Smooth muscle cell (in vitro differentiated cells): Measurements from ENCODE around the gene CAMKK1. TPM values are rescaled to one million over a fixed set of nuclear protein-coding genes. Genes with fewer than 3 reads are reported as not detected.
"Not testable (repeated sequence)": the region's sequence is repeated elsewhere in the genome, so short reads cannot be mapped to it uniquely, and the experiment has no call there.

Source experiments
- DNase-seq: peaks from one replicate; lab custom pipeline; 2025; ENCODE audit not compliant: unreplicated experiment; lab: John Stamatoyannopoulos, UW
- H2AFZ ChIP-seq: fragments of 200-600 bp; sonication (generic); 2 replicates; pipeline ENCODE4 v1.6.0; 2016; ENCODE audit warnings: antibody characterized with exemption, low read depth, mild to moderate bottlenecking
- H3F3A ChIP-seq: fragments of 200-600 bp; sonication (generic); 2 replicates; pipeline ENCODE4 v1.6.0; 2017; ENCODE audit warnings: antibody characterized with exemption, low read depth
- H3K27ac ChIP-seq: fragments of 200-600 bp; sonication (generic); 2 replicates; pipeline ENCODE4 v1.5.1; 2016; ENCODE audit warnings: low read depth, mild to moderate bottlenecking
- H3K27me3 ChIP-seq: fragments of 200-600 bp; sonication (generic); 2 replicates; pipeline ENCODE4 v1.6.1; 2016; ENCODE audit warnings: low read depth, mild to moderate bottlenecking
- H3K36me3 ChIP-seq: fragments of 200-600 bp; sonication (generic); 2 replicates; pipeline ENCODE4 v1.5.1; 2016; ENCODE audit warnings: low read depth
- H3K4me1 ChIP-seq: fragments of 200-600 bp; sonication (generic); 2 replicates; pipeline ENCODE4 v1.5.1; 2016; ENCODE audit warnings: low read depth
- H3K4me2 ChIP-seq: fragments of 200-600 bp; sonication (generic); 2 replicates; pipeline ENCODE4 v1.6.0; 2016; ENCODE audit warnings: mild to moderate bottlenecking
- H3K4me3 ChIP-seq: fragments of 200-600 bp; sonication (generic); 2 replicates; pipeline ENCODE4 v1.5.1; 2016; ENCODE audit warnings: mild to moderate bottlenecking
- H3K79me2 ChIP-seq: fragments of 200-600 bp; sonication (generic); 2 replicates; pipeline ENCODE4 v1.6.0; 2016; ENCODE audit warnings: low read depth, mild to moderate bottlenecking
- H3K9ac ChIP-seq: fragments of 200-600 bp; sonication (generic); 2 replicates; pipeline ENCODE4 v1.6.0; 2016; ENCODE audit warnings: low read depth
- H3K9me3 ChIP-seq: fragments of 200-600 bp; sonication (generic); replicated peaks from 2 replicates; pipeline ENCODE4 v1.5.1; 2016; ENCODE audit warnings: low read depth
- H4K20me1 ChIP-seq: fragments of 200-600 bp; sonication (generic); 2 replicates; pipeline ENCODE4 v1.6.0; 2016; ENCODE audit warnings: low read depth
- WGBS: methylation state at CpG from one replicate; pipeline ENCODE4 v1.1.7; 2016; ENCODE audit warnings: low lambda C conversion rate; 5-methylcytosine and 5-hydroxymethylcytosine counted together
- polyA plus RNA-seq: library from polyadenylated mRNA; unstranded; fragments of >200 nt; fragmentation: Nextera tagmentation; extraction: Ambion mirVana; gene quantifications from 2 replicates; pipeline ENCODE4 v1.2.1, GENCODE V29; 2016
- total RNA-seq: library from RNA; depleted of rRNA; stranded (reverse); fragments of >200 nt; gene quantifications from 2 replicates; pipeline ENCODE4 v1.2.3, GENCODE V29; 2014
- TF ChIP-seq, protein P1 (sequence below): fragments of 200-600 bp; sonication (generic); IDR thresholded peaks from 2 replicates; pipeline ENCODE4 v1.5.1; 2017; ENCODE audit warnings: borderline replicate concordance, mild to moderate bottlenecking, antibody characterized with exemption; ENCODE audit not compliant: insufficient read depth, poor library complexity, severe bottlenecking

CAMKK1 gene
- total and polyA plus RNA-seq, 2 experiments from 2014 or later: 8.1 to 8.8 TPM

DNA sequence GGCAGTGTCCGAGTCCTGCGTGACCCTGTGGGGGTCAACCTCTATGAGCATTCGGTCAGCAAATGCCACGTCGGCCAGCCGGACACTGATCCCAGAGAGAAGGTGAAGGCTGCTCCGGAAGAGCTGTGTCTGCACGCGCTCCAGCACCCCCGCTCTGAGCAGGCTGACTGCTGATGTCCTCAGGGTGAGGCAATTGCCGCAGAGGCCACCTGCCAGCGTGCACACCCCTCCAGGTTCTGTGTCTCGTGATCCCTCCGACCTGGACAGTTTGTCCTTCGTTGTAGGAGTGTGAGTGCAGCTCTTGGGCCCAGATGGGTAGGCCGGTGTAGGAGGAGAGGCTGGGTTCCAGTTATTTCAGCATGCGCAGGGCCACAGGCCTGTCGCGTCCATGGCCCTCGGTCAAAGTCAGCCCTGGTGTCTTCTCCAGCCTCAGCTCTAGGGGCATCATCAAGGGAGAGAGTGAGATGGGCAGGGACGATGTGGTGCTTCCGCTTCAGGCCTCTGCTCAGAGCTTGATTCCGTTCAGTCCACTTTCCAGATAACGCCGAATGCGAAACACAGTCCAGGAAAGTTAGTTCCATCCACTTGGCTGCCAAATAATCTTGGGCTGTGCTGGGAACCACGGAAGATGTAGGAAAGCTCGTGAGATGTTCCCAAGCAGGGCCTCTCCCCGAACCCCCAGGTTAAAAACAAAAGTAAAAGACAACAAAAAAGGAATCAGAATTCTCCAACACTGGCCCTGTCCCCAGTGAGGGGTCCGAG lies 31.7 kb downstream of the CAMKK1 start:
- Histone ChIP-seq H3K4me2 (no peak overlapping the region), H3K9me3 (no peaks in the 10 kb centered on the region), H2AFZ (no peak overlapping the region), H3K27me3 (no peaks in the 10 kb centered on the region), H3K4me3 (no peak overlapping the region), H3K9ac (no peak overlapping the region), H3F3A (no peaks in the 10 kb centered on the region), H3K36me3 (no peaks in the 10 kb centered on the region), H3K79me2 (no peaks in the 10 kb centered on the region), H3K27ac (no peak overlapping the region), H3K4me1 (no peaks in the 10 kb centered on the region), H4K20me1 (no peaks in the 10 kb centered on the region)
- 98% methylated on average over 30 of the region's 30 CpGs for WGBS
- DNase-seq: no peak
- TF ChIP-seq, protein P1, sequence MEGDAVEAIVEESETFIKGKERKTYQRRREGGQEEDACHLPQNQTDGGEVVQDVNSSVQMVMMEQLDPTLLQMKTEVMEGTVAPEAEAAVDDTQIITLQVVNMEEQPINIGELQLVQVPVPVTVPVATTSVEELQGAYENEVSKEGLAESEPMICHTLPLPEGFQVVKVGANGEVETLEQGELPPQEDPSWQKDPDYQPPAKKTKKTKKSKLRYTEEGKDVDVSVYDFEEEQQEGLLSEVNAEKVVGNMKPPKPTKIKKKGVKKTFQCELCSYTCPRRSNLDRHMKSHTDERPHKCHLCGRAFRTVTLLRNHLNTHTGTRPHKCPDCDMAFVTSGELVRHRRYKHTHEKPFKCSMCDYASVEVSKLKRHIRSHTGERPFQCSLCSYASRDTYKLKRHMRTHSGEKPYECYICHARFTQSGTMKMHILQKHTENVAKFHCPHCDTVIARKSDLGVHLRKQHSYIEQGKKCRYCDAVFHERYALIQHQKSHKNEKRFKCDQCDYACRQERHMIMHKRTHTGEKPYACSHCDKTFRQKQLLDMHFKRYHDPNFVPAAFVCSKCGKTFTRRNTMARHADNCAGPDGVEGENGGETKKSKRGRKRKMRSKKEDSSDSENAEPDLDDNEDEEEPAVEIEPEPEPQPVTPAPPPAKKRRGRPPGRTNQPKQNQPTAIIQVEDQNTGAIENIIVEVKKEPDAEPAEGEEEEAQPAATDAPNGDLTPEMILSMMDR: no peak

DNA sequence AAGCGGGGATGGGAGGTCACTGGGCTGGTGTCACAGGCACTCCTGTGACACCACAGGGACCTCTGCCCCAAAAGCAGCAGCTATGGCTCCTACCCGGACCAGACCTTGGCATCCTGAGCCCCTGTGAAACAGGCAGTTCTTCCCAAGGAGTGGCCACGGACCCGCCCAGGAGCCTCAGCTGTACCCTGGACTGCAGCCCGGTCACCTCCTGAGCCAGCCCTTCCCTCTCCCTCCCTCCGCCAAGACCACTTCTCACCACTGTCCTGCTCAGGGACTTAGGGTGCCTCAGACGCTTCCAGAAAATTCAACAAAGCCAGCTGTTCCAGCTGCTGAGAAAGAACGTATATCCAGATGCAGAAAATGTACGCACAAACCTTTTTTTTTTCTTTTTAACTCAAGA lies 32.9 kb downstream of the CAMKK1 start:
- H3F3A ChIP-seq: no peaks in the 10 kb centered on the region
- H3K27me3 ChIP-seq: no peaks in the 10 kb centered on the region
- no peaks in the 10 kb centered on the region for H3K9me3 ChIP-seq
- no peak overlapping the region for H3K9ac ChIP-seq
- H3K4me3 ChIP-seq: no peak overlapping the region
- no peaks in the 10 kb centered on the region for H3K79me2 ChIP-seq
- WGBS: 96% methylated on average over 9 of the region's 9 CpGs
- no peak overlapping the region for H3K4me2 ChIP-seq
- no peak overlapping the region for H3K27ac ChIP-seq
- H4K20me1 ChIP-seq: no peaks in the 10 kb centered on the region
- no peak overlapping the region for H2AFZ ChIP-seq
- no peaks in the 10 kb centered on the region for H3K4me1 ChIP-seq
- TF ChIP-seq, protein P1: no peak
- DNase-seq: no peak
- no peaks in the 10 kb centered on the region for H3K36me3 ChIP-seq

DNA sequence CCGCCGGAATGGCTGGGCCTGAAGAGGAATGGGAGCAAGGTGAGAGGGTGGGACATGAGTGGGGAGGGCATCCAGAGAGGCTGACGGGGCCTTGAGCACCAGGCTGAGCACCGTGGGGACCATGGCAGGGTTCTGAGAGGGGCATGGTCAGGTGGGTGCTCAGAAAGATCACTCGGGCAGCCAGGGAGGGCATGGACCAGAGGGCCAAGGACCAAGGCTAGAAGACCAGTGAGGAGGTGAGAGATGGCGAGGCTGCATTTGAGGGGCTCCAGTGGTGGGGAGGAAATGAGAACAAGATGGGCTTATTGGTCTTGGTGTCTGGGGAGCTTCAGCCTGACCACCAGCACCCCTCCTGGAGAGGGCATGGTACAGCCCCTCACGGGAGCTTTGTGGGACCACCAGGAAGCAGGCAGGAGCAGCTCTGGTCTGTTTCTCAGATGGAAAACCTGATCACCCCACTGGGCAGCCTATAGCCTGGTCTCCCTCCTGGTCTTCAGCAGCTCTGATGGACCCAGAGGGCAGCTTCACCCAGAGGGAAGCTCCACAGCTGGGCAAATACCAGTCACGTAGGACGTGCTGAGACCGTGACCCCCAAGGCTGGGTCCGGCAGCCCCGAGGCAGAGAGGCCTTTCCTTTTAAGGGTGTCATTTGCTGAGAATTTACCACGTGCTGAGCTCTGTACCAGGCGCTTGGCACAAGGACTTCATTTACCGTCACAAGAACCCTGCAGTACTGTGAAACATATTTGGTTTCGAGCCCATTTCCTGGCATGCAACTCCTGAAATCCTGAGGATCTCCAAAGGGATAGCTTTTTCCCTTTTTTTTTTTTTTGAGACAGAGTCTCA lies 35.4 kb downstream of the CAMKK1 start:
- TF ChIP-seq, protein P1: no peak
- H3F3A ChIP-seq: no peaks in the 10 kb centered on the region
- WGBS: 97% methylated on average over 16 of the region's 16 CpGs

DNA sequence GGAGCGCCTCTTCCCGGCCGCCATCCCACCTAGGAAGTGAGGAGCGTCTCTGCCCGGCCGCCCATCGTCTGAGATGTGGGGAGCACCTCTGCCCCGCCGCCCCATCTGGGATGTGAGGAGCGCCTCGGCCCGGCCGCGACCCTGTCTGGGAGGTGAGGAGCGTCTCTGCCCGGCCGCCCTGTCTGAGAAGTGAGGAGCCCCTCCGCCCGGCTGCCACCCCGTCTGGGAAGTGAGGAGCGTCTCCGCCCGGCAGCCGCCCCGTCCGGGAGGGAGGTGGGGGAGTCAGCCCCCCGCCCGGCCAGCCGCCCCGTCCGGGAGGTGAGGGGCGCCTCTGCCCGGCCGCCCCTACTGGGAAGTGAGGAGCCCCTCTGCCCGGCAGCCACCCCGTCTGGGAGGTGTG lies 38.6 kb downstream of the CAMKK1 start:
- H3K9ac ChIP-seq, H3K4me2 ChIP-seq, H3K27me3 ChIP-seq, H3K4me1 ChIP-seq, H3F3A ChIP-seq, H4K20me1 ChIP-seq, H3K27ac ChIP-seq, H3K36me3 ChIP-seq, H3K79me2 ChIP-seq, H2AFZ ChIP-seq, H3K9me3 ChIP-seq, H3K4me3 ChIP-seq, DNase-seq: not testable (repeated sequence)
- WGBS: over 99% methylated on average over 17 of the region's 36 CpGs

More for the DNA sequence above, 35.4 kb downstream of the CAMKK1 start:
- Histone ChIP-seq H2AFZ (no peak overlapping the region), H3K4me3 (no peak overlapping the region), H3K27me3 (no peaks in the 10 kb centered on the region), H3K4me1 (no peaks in the 10 kb centered on the region), H3K9me3 (no peaks in the 10 kb centered on the region), H3K27ac (no peak overlapping the region), H3K4me2 (no peak overlapping the region), H3K79me2 (no peaks in the 10 kb centered on the region), H3K9ac (no peak overlapping the region), H3K36me3 (no peaks in the 10 kb centered on the region), H4K20me1 (no peaks in the 10 kb centered on the region)
- no peak for DNase-seq
